ENCODE data around the gene TNFRSF6B. TPM values are rescaled to one million over a fixed set of nuclear protein-coding genes. Genes with fewer than 3 reads are reported as not detected.

Gene TNFRSF6B
- total RNA-seq, 4 donors from 2014 or later: 2.1 to 16.1 (median 11.1) TPM

GRCh38 chr20:63734111-63734945, 37.9 kb downstream of the TNFRSF6B start:
- H3K4me1 ChIP-seq: peaks cover 36% of the 10 kb centered on the region
- 97% methylated on average over 14 of the region's 25 CpGs for WGBS
- peak in 1 of 2 donors; percentile 52 for DNase-seq (ENCODE audit: low spot score in 2 of 2)
- no peaks in the 10 kb centered on the region for H3K9me3 ChIP-seq
- no peaks in the 10 kb centered on the region for H3K27me3 ChIP-seq
- H3K36me3 ChIP-seq: peaks cover 36% of the 10 kb centered on the region
- no peak overlapping the region for H3K4me3 ChIP-seq
- TF ChIP-seq, protein P1, sequence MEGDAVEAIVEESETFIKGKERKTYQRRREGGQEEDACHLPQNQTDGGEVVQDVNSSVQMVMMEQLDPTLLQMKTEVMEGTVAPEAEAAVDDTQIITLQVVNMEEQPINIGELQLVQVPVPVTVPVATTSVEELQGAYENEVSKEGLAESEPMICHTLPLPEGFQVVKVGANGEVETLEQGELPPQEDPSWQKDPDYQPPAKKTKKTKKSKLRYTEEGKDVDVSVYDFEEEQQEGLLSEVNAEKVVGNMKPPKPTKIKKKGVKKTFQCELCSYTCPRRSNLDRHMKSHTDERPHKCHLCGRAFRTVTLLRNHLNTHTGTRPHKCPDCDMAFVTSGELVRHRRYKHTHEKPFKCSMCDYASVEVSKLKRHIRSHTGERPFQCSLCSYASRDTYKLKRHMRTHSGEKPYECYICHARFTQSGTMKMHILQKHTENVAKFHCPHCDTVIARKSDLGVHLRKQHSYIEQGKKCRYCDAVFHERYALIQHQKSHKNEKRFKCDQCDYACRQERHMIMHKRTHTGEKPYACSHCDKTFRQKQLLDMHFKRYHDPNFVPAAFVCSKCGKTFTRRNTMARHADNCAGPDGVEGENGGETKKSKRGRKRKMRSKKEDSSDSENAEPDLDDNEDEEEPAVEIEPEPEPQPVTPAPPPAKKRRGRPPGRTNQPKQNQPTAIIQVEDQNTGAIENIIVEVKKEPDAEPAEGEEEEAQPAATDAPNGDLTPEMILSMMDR (IDR thresholded peaks at IDR 0.05): no peak
- TF ChIP-seq POLR2A (IDR thresholded peaks at IDR 0.05) (no peak), EP300 (IDR thresholded peaks at IDR 0.05) (no peak), POLR2AphosphoS5 (IDR thresholded peaks at IDR 0.05) (no peak)
- no peak overlapping the region for H3K27ac ChIP-seq

GRCh38 chr20:63734946-63735858, 38.8 kb downstream of the TNFRSF6B start:
- WGBS: 86% methylated on average over 20 of the region's 48 CpGs
- no peak overlapping the region for H3K27ac ChIP-seq
- no peak for DNase-seq (ENCODE audit: low spot score in 2 of 2)
- no peaks in the 10 kb centered on the region for H3K27me3 ChIP-seq
- H3K9me3 ChIP-seq: no peaks in the 10 kb centered on the region
- peaks cover 33% of the 10 kb centered on the region for H3K36me3 ChIP-seq
- peaks cover 36% of the 10 kb centered on the region for H3K4me1 ChIP-seq
- no peak overlapping the region for H3K4me3 ChIP-seq
- no peak for TF ChIP-seq POLR2A (IDR thresholded peaks at IDR 0.05)
- TF ChIP-seq EP300 (IDR thresholded peaks at IDR 0.05): no peak

- Histone ChIP-seq H3K9me3 (no peaks in the 10 kb centered on the region), H3K4me3 (peak within 1 kb of the TSS; percentile 53), H3K4me1 (peaks cover 43% of the 10 kb centered on the region), H3K27ac (peak within 1 kb of the TSS; percentile 4), H3K27me3 (no peaks in the 10 kb centered on the region), H3K36me3 (peaks cover 31% of the 10 kb centered on the region)
- WGBS: 58% methylated on average over 14 of the region's 31 CpGs
- DNase-seq (ENCODE audit: low spot score in 2 of 2): peak; percentile 60 to 79
- TF ChIP-seq, protein P1 (IDR thresholded peaks at IDR 0.05): no peak
- TF ChIP-seq EP300 (IDR thresholded peaks at IDR 0.05) (no peak), POLR2AphosphoS5 (IDR thresholded peaks at IDR 0.05) (no peak), POLR2A (IDR thresholded peaks at IDR 0.05) (no peak)
These were observed 39.6 kb downstream of the TNFRSF6B start, which contains the start of gene LIME1 for GRCh38 chr20:63735859-63736718. Gene LIME1, plus strand, starts transcription at chr20:63736664. Its CDS starts 886 bp downstream, at chr20:63737550.

DNA sequence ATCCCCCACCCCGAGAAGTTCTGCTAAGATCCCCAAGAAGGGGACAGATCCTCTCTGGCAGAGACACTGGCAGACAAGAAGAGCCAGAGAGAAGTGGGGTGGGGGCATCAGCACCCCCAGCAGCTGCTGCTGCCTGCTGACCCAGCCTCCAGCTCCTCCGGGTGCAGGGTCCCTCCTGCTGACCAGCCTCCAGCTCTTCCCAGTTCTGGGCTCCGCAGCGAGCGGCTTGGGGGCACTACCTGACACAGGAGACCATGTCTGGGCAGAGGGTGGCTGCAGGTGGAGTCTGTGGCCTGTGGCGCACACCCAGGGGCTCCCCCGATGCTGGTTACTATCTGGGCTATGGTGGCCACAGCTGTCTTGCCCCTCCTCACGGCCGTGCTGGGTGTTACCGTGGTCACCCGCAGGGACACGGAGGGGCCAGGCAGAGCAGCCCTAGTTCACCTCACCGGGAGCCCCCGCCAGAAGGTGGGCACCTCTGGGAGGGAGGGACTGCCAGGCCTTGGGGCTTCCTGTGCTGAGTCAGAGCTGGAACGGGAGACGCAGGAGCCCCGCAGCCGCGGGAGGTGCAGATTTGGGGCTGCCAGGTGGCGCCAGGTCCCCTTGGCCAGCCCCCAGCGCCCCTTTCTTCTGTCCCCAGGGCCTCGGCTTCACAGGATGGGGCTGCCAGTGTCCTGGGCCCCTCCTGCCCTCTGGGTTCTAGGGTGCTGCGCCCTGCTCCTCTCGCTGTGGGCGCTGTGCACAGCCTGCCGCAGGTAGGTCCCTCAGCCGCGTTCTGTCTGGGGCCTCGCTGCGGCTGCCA, 40.6 kb downstream of the TNFRSF6B start:
- 53% methylated on average over 2 of the region's 30 CpGs for WGBS
- TF ChIP-seq POLR2AphosphoS5 (IDR thresholded peaks at IDR 0.05) (no peak), POLR2A (IDR thresholded peaks at IDR 0.05) (no peak), EP300 (IDR thresholded peaks at IDR 0.05) (no peak)
- TF ChIP-seq, protein P1 (IDR thresholded peaks at IDR 0.05): no peak
- Histone ChIP-seq H3K4me3 (peak overlapping the region; percentile 53), H3K36me3 (peaks cover 35% of the 10 kb centered on the region), H3K27ac (peak overlapping the region; percentile 4), H3K27me3 (no peaks in the 10 kb centered on the region), H3K9me3 (no peaks in the 10 kb centered on the region), H3K4me1 (peaks cover 53% of the 10 kb centered on the region)
- no peak for DNase-seq (ENCODE audit: low spot score in 2 of 2)

GRCh38 chr20:63737695-63737944, 41.2 kb downstream of the TNFRSF6B start:
- Histone ChIP-seq H3K27me3 (no peaks in the 10 kb centered on the region), H3K4me3 (peak overlapping the region; percentile 53), H3K9me3 (no peaks in the 10 kb centered on the region), H3K27ac (no peak overlapping the region), H3K4me1 (peaks cover 55% of the 10 kb centered on the region), H3K36me3 (peaks cover 40% of the 10 kb centered on the region)
- no peak for DNase-seq (ENCODE audit: low spot score in 2 of 2)
- TF ChIP-seq EP300 (IDR thresholded peaks at IDR 0.05) (no peak), POLR2A (IDR thresholded peaks at IDR 0.05) (no peak), POLR2AphosphoS5 (IDR thresholded peaks at IDR 0.05) (no peak)
- TF ChIP-seq, protein P1 (IDR thresholded peaks at IDR 0.05): no peak
- WGBS: no CpG with 5 or more reads among the region's 26 CpGs

All from suprapubic skin (tissue), 4 donors.